ENCODE results near the gene RPS19BP1.

Gene RPS19BP1

GRCh38 chr22:39530116-39530515 lies 2.4 kb downstream of the RPS19BP1 start:
- no peak overlapping the region for H2AK5ac ChIP-seq (ENCODE audit: low read length)
- no peak overlapping the region for H2BK12ac ChIP-seq (ENCODE audit: low read length)
- no peak overlapping the region for H3K4me2 ChIP-seq (ENCODE audit: low read length)
- H2AFZ ChIP-seq (ENCODE audit: insufficient read depth, low read length, poor library complexity), result no peak overlapping the region
- no peak overlapping the region for H4K91ac ChIP-seq (ENCODE audit: low read depth, low read length)
- peaks cover 9% of the 10 kb centered on the region for H3K79me2 ChIP-seq (ENCODE audit: control insufficient read depth, insufficient read depth, low read length, poor library complexity)
- H3K18ac ChIP-seq (ENCODE audit: low read length), result no peak overlapping the region
- no peak overlapping the region for H3K9ac ChIP-seq (ENCODE audit: low read length)
- no peak overlapping the region for H3K4me3 ChIP-seq (ENCODE audit: low read depth, low read length)
- H3K4ac ChIP-seq (ENCODE audit: low read depth, low read length), result no peak overlapping the region
- no peak overlapping the region for H2BK120ac ChIP-seq (ENCODE audit: insufficient read depth, low read length, poor library complexity)
- peaks cover 19 to 25% of the 10 kb centered on the region in 2 experiments for H3K36me3 ChIP-seq (ENCODE audit: control insufficient read depth in 1 of 2, insufficient read depth in 2 of 2, low read length in 2 of 2)
- no peak overlapping the region for H3K27ac ChIP-seq (ENCODE audit: low read depth, low read length)
- peaks cover 5% of the 10 kb centered on the region for H3K79me1 ChIP-seq (ENCODE audit: low read length)
- H3K4me1 ChIP-seq (ENCODE audit: control insufficient read depth in 1 of 2, insufficient read depth in 2 of 2, low read length in 2 of 2), result peaks cover 10 to 29% of the 10 kb centered on the region in 2 experiments
- no peaks in the 10 kb centered on the region for H3K27me3 ChIP-seq (ENCODE audit: insufficient read depth, low read length)
- H3K14ac ChIP-seq (ENCODE audit: low read length), result no peak overlapping the region
- no peak overlapping the region for H3K23ac ChIP-seq (ENCODE audit: low read length)
- no peak overlapping the region for H4K8ac ChIP-seq (ENCODE audit: low read depth, low read length)
- WGBS (ENCODE audit: extremely low coverage, insufficient coverage, insufficient read length), result no CpG with 5 or more reads among the region's 6 CpGs
- H2BK5ac ChIP-seq (ENCODE audit: low read depth, low read length, poor library complexity), result no peak overlapping the region
- H4K12ac ChIP-seq (ENCODE audit: low read depth, low read length), result no peak overlapping the region
- no peaks in the 10 kb centered on the region for H3K9me3 ChIP-seq (ENCODE audit: insufficient read depth, low read depth, low read length)
- no peak for DNase-seq

GRCh38 chr22:39529487-39529851 lies 3.1 kb downstream of the RPS19BP1 start:
- Histone ChIP-seq H3K4me1 (ENCODE audit: control insufficient read depth in 1 of 2, insufficient read depth in 2 of 2, low read length in 2 of 2) (peaks cover 8 to 24% of the 10 kb centered on the region in 2 experiments), H3K9ac (ENCODE audit: low read length) (no peak overlapping the region), H4K8ac (ENCODE audit: low read depth, low read length) (no peak overlapping the region), H3K4ac (ENCODE audit: low read depth, low read length) (no peak overlapping the region), H4K91ac (ENCODE audit: low read depth, low read length) (no peak overlapping the region), H2AFZ (ENCODE audit: insufficient read depth, low read length, poor library complexity) (no peak overlapping the region), H3K4me3 (ENCODE audit: low read depth, low read length) (no peak overlapping the region), H3K14ac (ENCODE audit: low read length) (no peak overlapping the region), H2BK12ac (ENCODE audit: low read length) (no peak overlapping the region), H3K9me3 (ENCODE audit: insufficient read depth, low read depth, low read length) (no peaks in the 10 kb centered on the region), H4K12ac (ENCODE audit: low read depth, low read length) (no peak overlapping the region), H3K36me3 (ENCODE audit: control insufficient read depth in 1 of 2, insufficient read depth in 2 of 2, low read length in 2 of 2) (peaks cover 21 to 31% of the 10 kb centered on the region in 2 experiments), H3K79me2 (ENCODE audit: control insufficient read depth, insufficient read depth, low read length, poor library complexity) (peaks cover 9% of the 10 kb centered on the region), H3K27me3 (ENCODE audit: insufficient read depth, low read length) (no peaks in the 10 kb centered on the region), H3K4me2 (ENCODE audit: low read length) (no peak overlapping the region), H3K79me1 (ENCODE audit: low read length) (peaks cover 5% of the 10 kb centered on the region), H2BK5ac (ENCODE audit: low read depth, low read length, poor library complexity) (no peak overlapping the region), H3K18ac (ENCODE audit: low read length) (peak overlapping the region; percentile 5), H2BK120ac (ENCODE audit: insufficient read depth, low read length, poor library complexity) (no peak overlapping the region), H2AK5ac (ENCODE audit: low read length) (no peak overlapping the region), H3K27ac (ENCODE audit: low read depth, low read length) (no peak overlapping the region), H3K23ac (ENCODE audit: low read length) (no peak overlapping the region)
- no CpG with 5 or more reads among the region's 17 CpGs for WGBS (ENCODE audit: extremely low coverage, insufficient coverage, insufficient read length)
- no peak for DNase-seq

GRCh38 chr22:39528681-39529486 lies 3.7 kb downstream of the RPS19BP1 start:
- no peak overlapping the region for H3K27ac ChIP-seq (ENCODE audit: low read depth, low read length)
- H2AK5ac ChIP-seq (ENCODE audit: low read length), result no peak overlapping the region
- peak; percentile 90 to 95 for DNase-seq
- no peak overlapping the region for H4K12ac ChIP-seq (ENCODE audit: low read depth, low read length)
- no peaks in the 10 kb centered on the region for H3K27me3 ChIP-seq (ENCODE audit: insufficient read depth, low read length)
- no peak overlapping the region for H3K18ac ChIP-seq (ENCODE audit: low read length)
- H4K91ac ChIP-seq (ENCODE audit: low read depth, low read length), result no peak overlapping the region
- H3K79me1 ChIP-seq (ENCODE audit: low read length), result peaks cover 5% of the 10 kb centered on the region
- no peak overlapping the region for H3K9ac ChIP-seq (ENCODE audit: low read length)
- peaks cover 7 to 22% of the 10 kb centered on the region in 2 experiments for H3K4me1 ChIP-seq (ENCODE audit: control insufficient read depth in 1 of 2, insufficient read depth in 2 of 2, low read length in 2 of 2)
- no CpG with 5 or more reads among the region's 32 CpGs for WGBS (ENCODE audit: extremely low coverage, insufficient coverage, insufficient read length)
- no peaks in the 10 kb centered on the region for H3K9me3 ChIP-seq (ENCODE audit: insufficient read depth, low read depth, low read length)
- no peak overlapping the region for H2AFZ ChIP-seq (ENCODE audit: insufficient read depth, low read length, poor library complexity)
- no peak overlapping the region for H2BK12ac ChIP-seq (ENCODE audit: low read length)
- H3K4me2 ChIP-seq (ENCODE audit: low read length), result no peak overlapping the region
- no peak overlapping the region for H3K4ac ChIP-seq (ENCODE audit: low read depth, low read length)
- H4K8ac ChIP-seq (ENCODE audit: low read depth, low read length), result no peak overlapping the region
- H2BK120ac ChIP-seq (ENCODE audit: insufficient read depth, low read length, poor library complexity), result no peak overlapping the region
- peaks cover 9% of the 10 kb centered on the region for H3K79me2 ChIP-seq (ENCODE audit: control insufficient read depth, insufficient read depth, low read length, poor library complexity)
- H3K4me3 ChIP-seq (ENCODE audit: low read depth, low read length), result no peak overlapping the region
- H2BK5ac ChIP-seq (ENCODE audit: low read depth, low read length, poor library complexity), result no peak overlapping the region
- no peak overlapping the region for H3K14ac ChIP-seq (ENCODE audit: low read length)
- H3K23ac ChIP-seq (ENCODE audit: low read length), result no peak overlapping the region
- H3K36me3 ChIP-seq (ENCODE audit: control insufficient read depth in 1 of 2, insufficient read depth in 2 of 2, low read length in 2 of 2), result peaks cover 26 to 37% of the 10 kb centered on the region in 2 experiments

- Histone ChIP-seq H3K18ac (ENCODE audit: low read length) (no peak overlapping the region), H3K9ac (ENCODE audit: low read length) (no peak overlapping the region), H4K91ac (ENCODE audit: low read depth, low read length) (no peak overlapping the region), H3K79me1 (ENCODE audit: low read length) (peaks cover 5% of the 10 kb centered on the region), H3K36me3 (ENCODE audit: control insufficient read depth in 1 of 2, insufficient read depth in 2 of 2, low read length in 2 of 2) (peaks cover 31 to 41% of the 10 kb centered on the region in 2 experiments), H4K8ac (ENCODE audit: low read depth, low read length) (no peak overlapping the region), H3K27me3 (ENCODE audit: insufficient read depth, low read length) (no peaks in the 10 kb centered on the region), H3K4me2 (ENCODE audit: low read length) (peak overlapping the region; percentile 5), H2BK120ac (ENCODE audit: insufficient read depth, low read length, poor library complexity) (no peak overlapping the region), H2AK5ac (ENCODE audit: low read length) (no peak overlapping the region), H3K4me3 (ENCODE audit: low read depth, low read length) (no peak overlapping the region), H3K27ac (ENCODE audit: low read depth, low read length) (peak overlapping the region; percentile 30), H3K14ac (ENCODE audit: low read length) (no peak overlapping the region), H2AFZ (ENCODE audit: insufficient read depth, low read length, poor library complexity) (no peak overlapping the region), H2BK12ac (ENCODE audit: low read length) (no peak overlapping the region), H3K9me3 (ENCODE audit: insufficient read depth, low read depth, low read length) (no peaks in the 10 kb centered on the region), H3K4ac (ENCODE audit: low read depth, low read length) (no peak overlapping the region), H2BK5ac (ENCODE audit: low read depth, low read length, poor library complexity) (no peak overlapping the region), H3K79me2 (ENCODE audit: control insufficient read depth, insufficient read depth, low read length, poor library complexity) (peaks cover 9% of the 10 kb centered on the region), H3K23ac (ENCODE audit: low read length) (no peak overlapping the region), H3K4me1 (ENCODE audit: control insufficient read depth in 1 of 2, insufficient read depth in 2 of 2, low read length in 2 of 2) (peaks cover 7 to 26% of the 10 kb centered on the region in 2 experiments), H4K12ac (ENCODE audit: low read depth, low read length) (no peak overlapping the region)
- WGBS (ENCODE audit: extremely low coverage, insufficient coverage, insufficient read length), result no CpG with 5 or more reads among the region's 12 CpGs
- peak; percentile 98 to 100 for DNase-seq
Observed at GRCh38 chr22:39528080-39528661, 4.4 kb downstream of the RPS19BP1 start.

Data from trophoblast cell (in vitro differentiated cells and primary cell).